Measurements from ENCODE around the gene TMED6. TPM values are rescaled to one million over a fixed set of nuclear protein-coding genes. Genes with fewer than 3 reads are reported as not detected.
"Not testable (repeated sequence)": the region's sequence is repeated elsewhere in the genome, so short reads cannot be mapped to it uniquely, and the experiment has no call there.

The TMED6 gene
- total RNA-seq, 1 experiment from 2014 or later = not detected

DNA sequence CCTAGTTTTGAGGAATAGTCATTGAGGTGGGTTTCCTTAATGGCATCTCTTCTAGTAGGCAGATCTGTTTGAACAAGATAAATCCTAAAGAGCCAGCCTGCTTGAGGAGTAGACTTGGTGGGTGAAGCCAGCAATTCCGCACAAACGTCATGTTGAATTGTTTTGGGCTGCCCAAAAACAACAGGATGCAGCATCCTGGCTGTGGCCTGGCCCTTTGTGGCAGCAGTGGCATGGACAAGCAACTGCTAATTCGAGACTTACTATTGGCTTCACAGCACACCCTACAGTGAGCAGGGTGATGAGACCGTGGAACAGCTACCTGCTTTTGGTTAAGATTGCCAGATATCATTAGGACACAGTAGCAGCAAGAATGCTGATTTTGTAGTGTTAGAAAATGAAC is 49.7 kb downstream of the TMED6 start:
- DNase-seq (ENCODE audit: low read depth) = no peak

DNA sequence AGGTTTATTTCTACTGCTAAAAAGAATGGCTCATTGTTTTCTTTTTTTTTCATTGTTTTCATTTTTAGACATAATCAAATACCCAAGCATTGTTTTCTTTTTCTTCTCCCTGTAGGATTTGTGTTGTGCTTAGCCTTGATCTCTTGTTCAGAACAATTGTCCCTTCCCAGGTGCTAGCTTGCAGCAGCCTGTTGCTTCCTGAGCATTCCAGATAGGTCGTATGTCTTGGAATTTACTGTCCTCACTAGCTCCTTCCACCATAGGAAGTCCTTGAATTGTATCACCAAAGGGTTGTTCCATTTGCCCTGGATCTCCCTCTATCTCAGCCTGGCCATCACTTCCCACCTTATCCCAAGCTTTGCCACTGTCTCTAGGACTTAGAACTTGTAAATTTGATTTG is 50.4 kb downstream of the TMED6 start:
- DNase-seq (ENCODE audit: low read depth) = no peak

DNA sequence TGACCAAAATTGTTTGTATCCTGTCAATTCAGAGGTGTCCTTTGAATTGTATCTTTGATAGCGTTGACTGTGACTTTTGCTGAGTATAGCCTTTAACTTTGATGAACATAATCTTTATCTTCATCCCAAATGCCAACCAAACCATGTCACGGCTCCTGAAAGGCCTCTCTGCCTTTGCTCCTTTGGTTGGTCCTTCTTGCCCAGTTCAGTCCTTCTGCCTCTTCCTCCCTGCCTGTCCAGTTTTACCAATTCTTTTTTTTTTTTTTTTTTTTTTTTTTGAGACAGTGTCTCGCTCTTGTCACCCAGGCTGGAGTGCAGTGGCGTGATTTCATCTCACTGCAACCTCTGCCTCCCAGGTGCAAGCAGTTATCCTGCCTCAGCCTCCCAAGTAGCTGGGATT is 53.3 kb downstream of the TMED6 start:
- DNase-seq (ENCODE audit: low read depth) = no peak

DNA sequence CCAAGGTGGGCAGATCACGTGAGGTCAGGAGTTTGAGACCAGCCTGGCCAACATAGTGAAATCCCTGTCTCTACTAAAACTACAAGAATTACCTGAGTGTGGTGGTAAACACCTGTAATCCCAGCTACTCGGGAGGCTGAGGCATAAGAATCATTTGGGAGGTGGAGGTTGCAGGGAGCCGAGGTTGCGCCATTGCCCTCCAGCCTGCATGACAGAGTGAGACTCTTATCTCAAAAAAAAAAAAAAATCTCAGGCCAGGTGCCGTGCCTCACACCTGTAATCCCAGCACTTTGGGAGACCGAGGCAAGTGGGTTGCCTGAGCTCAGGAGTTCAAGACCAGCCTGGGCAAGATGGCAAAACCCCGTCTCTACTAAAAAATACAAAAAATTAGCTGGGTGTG is 54.8 kb downstream of the TMED6 start:
- DNase-seq (ENCODE audit: low read depth) = not testable (repeated sequence)

DNA sequence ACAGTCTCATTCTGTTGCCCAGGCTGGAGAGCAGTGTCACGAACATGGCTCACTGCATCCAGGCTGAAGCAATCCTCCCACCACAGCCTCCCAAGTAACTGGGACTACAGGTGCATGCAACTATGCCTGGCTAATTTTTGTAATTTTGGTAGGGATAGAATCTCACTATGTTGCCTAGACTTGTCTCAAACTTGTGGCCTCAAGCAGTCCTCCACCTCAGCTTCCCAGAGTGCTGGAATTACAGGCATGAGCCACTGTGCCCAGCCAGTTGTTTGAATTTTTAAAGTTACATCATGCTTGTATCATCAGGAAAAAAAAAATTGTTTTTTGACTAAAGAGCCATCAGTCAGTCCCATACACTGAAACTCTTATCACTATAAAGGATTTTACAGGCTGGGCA is 57.5 kb downstream of the TMED6 start:
- DNase-seq (ENCODE audit: low read depth) = no peak

DNA sequence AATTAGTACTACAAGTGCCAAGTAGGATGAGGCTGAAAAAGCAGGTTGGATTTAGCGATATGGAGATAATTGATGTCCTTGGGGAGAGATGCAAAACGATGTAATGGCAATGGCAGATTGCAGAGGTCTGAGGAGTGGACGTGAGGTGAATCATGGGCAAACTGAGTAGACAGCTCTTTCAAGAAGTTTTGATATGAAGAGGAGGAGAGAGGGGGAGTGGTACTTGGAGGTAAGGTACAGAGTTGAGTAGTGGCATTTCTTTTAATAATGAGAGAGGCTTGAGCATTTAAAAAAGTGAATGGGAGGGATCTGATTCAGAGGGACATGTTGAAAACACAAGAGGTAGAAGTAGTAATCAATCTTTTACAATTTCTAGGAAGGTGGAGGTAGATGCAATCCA is 58.2 kb downstream of the TMED6 start:
- no peak for DNase-seq (ENCODE audit: low read depth)

Other genes starting within 250 kb of the TMED6 start
- gene HAS3, start 246.1 kb downstream of the TMED6 start, total RNA-seq (2014; rRNA removed; shearing (Covaris generic)) = 0.09 and 1.5 TPM in 2 replicates
- 32.7 and 46.9 TPM in 2 replicates for gene CHTF8, start 219.2 kb downstream of the TMED6 start, total RNA-seq (2014; rRNA removed; shearing (Covaris generic))
- gene UTP4, start 219.1 kb downstream of the TMED6 start, total RNA-seq (2014; rRNA removed; shearing (Covaris generic)) = 24.3 and 47.0 TPM in 2 replicates
- gene SNTB2, start 164.6 kb downstream of the TMED6 start, total RNA-seq (2014; rRNA removed; shearing (Covaris generic)) = 5.6 and 6.8 TPM in 2 replicates
- gene VPS4A, start 40.4 kb downstream of the TMED6 start, total RNA-seq (2014; rRNA removed; shearing (Covaris generic)) = 14.1 and 16.6 TPM in 2 replicates
- 32.1 and 60.8 TPM in 2 replicates for gene PDF, start 21.2 kb downstream of the TMED6 start, total RNA-seq (2014; rRNA removed; shearing (Covaris generic))
- gene COG8, start 12.2 kb downstream of the TMED6 start, total RNA-seq (2014; rRNA removed; shearing (Covaris generic)) = 31.8 and 34.1 TPM in 2 replicates
- gene NIP7, start 12.0 kb downstream of the TMED6 start, total RNA-seq (2014; rRNA removed; shearing (Covaris generic)) = 41.9 and 43.7 TPM in 2 replicates
- gene TERF2, start 34.2 kb upstream of the TMED6 start, total RNA-seq (2014; rRNA removed; shearing (Covaris generic)) = 3.7 and 8.5 TPM in 2 replicates
- 44.7 and 47.4 TPM in 2 replicates for gene CYB5B, start 72.8 kb upstream of the TMED6 start, total RNA-seq (2014; rRNA removed; shearing (Covaris generic))
- gene NFAT5, start 214.2 kb upstream of the TMED6 start, total RNA-seq (2014; rRNA removed; shearing (Covaris generic)) = 1.7 and 2.3 TPM in 2 replicates